ENCODE results near the gene INTS13. TPM values are rescaled to one million over a fixed set of nuclear protein-coding genes. Genes with fewer than 3 reads are reported as not detected.
"Not testable (repeated sequence)": the region's sequence is repeated elsewhere in the genome, so short reads cannot be mapped to it uniquely, and the experiment has no call there.

INTS13 gene
- total RNA-seq, 2 experiments from 2014 or later, result 70.0 to 80.6 TPM

DNA sequence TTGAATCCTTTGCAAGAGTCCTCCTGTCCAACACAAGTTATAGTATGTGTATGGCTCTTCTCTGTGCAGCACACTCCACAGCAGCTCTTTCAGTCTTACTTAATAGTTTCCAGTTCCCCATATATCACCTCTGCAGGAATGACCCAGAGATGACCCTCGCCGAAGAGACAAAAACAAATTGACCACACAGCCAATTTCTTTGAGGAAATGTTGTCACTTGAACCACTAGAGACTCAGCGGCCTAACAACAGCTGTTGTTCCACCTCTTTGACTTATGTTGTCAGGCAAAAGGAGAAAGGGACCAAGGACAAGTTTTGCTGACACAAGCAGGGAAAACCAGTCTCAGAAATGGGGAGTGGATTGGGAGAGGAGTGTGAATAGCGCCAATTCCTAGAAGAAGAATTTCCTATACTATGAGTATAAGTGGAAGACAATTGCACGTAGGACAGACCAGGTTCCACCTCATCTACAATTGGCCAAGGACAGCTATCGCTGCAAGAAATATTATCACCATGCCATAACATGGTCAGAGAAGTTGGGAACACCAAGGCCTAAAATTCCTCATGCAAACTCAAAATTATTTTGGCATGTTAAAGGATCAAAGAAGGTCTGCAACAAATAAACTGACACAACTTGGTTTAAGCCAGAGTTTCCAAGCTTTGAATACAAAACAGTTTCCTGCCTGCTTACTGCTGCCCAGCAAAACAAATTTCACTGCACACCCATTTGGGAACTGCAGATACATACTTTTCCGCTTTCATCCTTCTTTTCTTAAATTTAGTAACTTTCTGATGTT is 63.1 kb downstream of the INTS13 start:
- POLR2A ChIA-PET, result no interaction called here

GRCh38 chr12:26872625-26873024 is 65.2 kb downstream of the INTS13 start:
- POLR2A ChIA-PET, result no interaction called here

More for the DNA sequence above, 63.1 kb downstream of the INTS13 start:
- CTCF ChIA-PET, result interaction anchor here (2.8 kb wide), 1 partner anchor 10 kb away, joined by 11 read pairs; no protein-coding TSS in a partner anchor

GRCh38 chr12:26871985-26872384 is 65.8 kb downstream of the INTS13 start:
- POLR2A ChIA-PET, result no interaction called here
- CTCF ChIA-PET, result no interaction called here

More at GRCh38 chr12:26872625-26873024, 65.2 kb downstream of the INTS13 start:
- CTCF ChIA-PET, result no interaction called here

DNA sequence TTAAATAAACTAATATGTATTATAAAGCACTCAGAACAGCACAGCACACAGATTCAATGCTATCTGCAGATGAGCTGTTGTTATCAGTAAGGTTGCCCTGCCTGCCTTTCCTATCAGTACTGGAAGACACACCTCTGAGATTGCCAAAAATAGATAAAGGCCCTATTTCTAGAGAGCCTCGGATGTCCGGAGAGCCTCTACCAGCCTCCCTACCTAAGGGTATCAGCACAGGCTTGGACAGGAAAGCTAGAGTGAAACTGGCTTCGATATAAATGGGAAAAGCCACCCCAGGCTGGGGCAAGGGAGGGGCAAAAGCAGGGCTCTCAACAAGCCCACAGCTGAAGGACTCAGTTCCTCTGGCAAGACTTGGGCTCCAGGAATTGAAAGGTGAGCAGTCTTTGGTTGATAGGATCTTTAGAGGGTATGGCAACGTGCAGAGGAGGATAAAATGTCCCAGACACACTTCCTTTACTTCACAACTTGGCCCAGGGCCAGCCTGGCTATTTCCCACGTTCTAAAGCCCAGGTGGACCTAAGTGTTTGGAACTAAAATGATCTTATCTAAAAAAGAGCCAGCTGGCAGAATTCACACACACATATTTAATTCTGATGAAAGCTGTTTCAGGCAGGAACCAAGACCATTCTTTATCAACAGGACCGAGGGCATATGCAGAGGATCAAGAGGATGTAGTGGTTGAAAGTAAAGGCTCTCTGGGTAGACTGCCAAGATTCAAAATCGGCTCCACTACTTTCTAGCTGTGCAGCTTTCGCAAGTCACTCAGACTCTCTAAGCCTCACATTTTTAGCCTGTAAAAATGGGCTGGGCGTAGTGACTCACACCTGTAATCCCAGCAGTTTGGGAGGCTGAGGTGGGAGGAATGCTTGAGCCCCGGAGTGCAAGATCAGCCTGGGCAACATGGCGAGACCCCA is 67.0 kb downstream of the INTS13 start:
- CTCF ChIA-PET, result interaction anchor here (0.7 to 1.0 kb wide), 2 partner anchors 14 to 16 kb away, joined by 3 read pairs; no protein-coding TSS in a partner anchor
- POLR2A ChIA-PET, result no interaction called here

GRCh38 chr12:26869908-26870459 is 67.8 kb downstream of the INTS13 start:
- CTCF ChIA-PET, result no interaction called here
- POLR2A ChIA-PET, result no interaction called here

DNA sequence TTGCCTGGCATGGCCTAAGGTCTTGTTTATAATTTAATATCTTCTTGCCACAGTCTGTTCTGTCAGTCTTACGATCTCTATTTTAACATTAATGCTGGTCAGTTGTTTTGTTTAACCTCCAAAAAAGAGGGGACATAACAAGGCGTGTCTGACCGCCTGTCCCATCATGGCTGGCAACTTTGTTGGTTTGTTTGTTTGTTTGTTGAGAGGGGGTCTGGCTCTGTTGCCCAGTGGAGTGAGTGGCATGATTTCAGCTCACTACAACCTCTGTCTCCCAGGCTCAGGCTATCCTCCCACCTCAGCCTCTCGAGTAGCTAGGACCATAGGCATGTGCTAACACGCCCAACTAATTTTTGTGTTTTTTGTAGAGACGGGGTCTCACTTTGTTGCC is 68.7 kb downstream of the INTS13 start:
- ChIA-PET CTCF (no interaction called here), POLR2A (no interaction called here)

GRCh38 chr12:26868447-26869103 is 69.2 kb downstream of the INTS13 start:
- POLR2A ChIA-PET, result no interaction called here
- CTCF ChIA-PET, result no interaction called here

DNA sequence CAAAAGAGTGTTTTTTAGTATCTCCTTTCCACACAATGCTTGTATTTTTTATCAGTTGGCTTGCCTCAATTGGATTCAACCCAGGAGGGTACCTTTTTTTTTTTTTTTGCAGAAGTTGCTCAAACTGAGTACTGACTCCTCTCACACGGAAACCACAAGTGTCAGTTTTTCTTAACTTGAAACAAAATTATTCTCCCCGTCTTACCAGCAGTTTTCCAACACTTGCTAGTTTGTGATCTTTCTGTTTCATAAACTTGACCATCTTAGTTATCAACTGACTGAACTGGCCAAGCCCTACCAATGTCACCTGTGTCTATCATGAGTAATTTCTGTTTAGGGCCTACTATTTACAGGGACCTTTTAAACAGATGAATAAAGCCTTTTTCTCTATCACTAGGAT is 70.7 kb downstream of the INTS13 start:
- POLR2A ChIA-PET, result no interaction called here
- CTCF ChIA-PET, result no interaction called here

GRCh38 chr12:26863515-26863914 is 74.3 kb downstream of the INTS13 start:
- ChIA-PET POLR2A (no interaction called here), CTCF (interaction anchor here (0.7 to 2.6 kb wide), 3 partner anchors 18 to 1488 kb away, joined by 3 to 12 read pairs (median 3); no protein-coding TSS in a partner anchor)

DNA sequence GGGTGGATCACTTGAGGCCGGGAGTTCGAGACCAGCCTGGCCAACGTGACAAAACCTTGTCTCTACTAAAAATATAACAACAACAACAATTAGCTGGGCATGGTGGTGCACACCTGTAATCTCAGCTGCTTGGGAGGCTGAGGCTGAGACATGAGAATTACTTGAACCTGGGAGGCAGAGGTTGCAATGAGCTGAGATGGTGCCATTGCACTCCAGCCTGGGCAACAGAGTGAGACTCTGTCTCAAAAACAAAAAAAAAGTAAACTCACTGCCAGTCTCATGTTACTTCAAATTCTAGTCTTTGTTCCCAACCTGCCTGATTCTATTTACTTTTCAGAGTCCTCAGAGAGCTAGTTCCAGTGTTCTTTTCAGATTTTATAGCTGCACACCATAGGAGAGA is 75.0 kb downstream of the INTS13 start:
- CTCF ChIA-PET, result interaction anchor here (1.2 to 2.6 kb wide), 2 partner anchors 17 to 22 kb away, joined by 3 to 12 read pairs; no protein-coding TSS in a partner anchor
- POLR2A ChIA-PET, result not testable (repeated sequence)

- ChIA-PET POLR2A (no interaction called here), CTCF (no interaction called here)
Observed at GRCh38 chr12:26861690-26862089, 76.1 kb downstream of the INTS13 start.

GRCh38 chr12:26857465-26858176 is 80.2 kb downstream of the INTS13 start:
- CTCF ChIA-PET, result interaction anchor here (1.7 kb wide), 1 partner anchor 25 kb away, joined by 5 read pairs; the partner anchor contains the start of gene ITPR2
- POLR2A ChIA-PET, result no interaction called here

- POLR2A ChIA-PET, result no interaction called here
Observed at GRCh38 chr12:26855337-26855736, 82.4 kb downstream of the INTS13 start.

More at GRCh38 chr12:26855337-26855736, 82.4 kb downstream of the INTS13 start:
- CTCF ChIA-PET, result interaction anchor here (1.1 to 1.3 kb wide), 4 partner anchors 12 to 159 kb away, joined by 3 to 4 read pairs (median 3); partner anchors contain the start of gene TM7SF3

Other genes with a start within 250 kb of the INTS13 start
- 10 to 100 TPM; 27.0 to 28.6 TPM for gene ITPR2, start 104.8 kb downstream of the INTS13 start, total RNA-seq
- gene FGFR1OP2, start 489 bp upstream of the INTS13 start, total RNA-seq, result 10 to 100 TPM; 49.1 to 50.5 TPM
- 10 to 100 TPM; 38.8 to 45.7 TPM for gene TM7SF3, start 76.4 kb upstream of the INTS13 start, total RNA-seq
- gene MED21, start 84.6 kb upstream of the INTS13 start, total RNA-seq, result 10 to 100 TPM; 27.5 to 30.5 TPM
- not detected for gene C12orf71, start 144.6 kb upstream of the INTS13 start, total RNA-seq